Measurements from ENCODE around the gene HEYL.
A peak's percentile ranks its signal among the peaks of the same experiment; 100 is the strongest.

Gene HEYL

DNA sequence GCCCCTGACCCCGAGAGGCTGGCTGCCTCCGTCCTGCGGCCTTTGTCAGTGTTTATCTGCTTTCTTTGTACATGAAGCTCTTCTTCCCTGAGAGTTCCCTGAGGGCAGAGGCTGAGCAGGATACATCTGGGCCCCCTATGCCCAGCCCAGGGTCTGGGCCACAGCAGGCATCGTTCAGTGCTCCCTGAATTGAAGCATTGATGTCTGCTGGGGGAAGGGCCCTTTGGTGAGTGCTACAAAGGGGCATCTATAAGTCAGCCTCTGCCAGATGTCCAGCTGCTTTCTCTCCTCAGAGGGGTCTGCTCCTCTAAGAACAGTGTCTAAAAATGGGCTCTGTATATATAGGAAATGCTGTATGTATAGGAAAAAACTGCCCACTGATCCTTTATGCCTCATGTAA lies 2.1 kb downstream of the HEYL start:
- Mint-ChIP-seq H3K4me3 (no peak overlapping the region), H3K27me3 (peaks cover 35% of the 10 kb centered on the region), H3K27ac (no peak overlapping the region), H3K36me3 (ENCODE audit: low read depth) (no peaks in the 10 kb centered on the region), H3K4me1 (peaks cover 5% of the 10 kb centered on the region), H3K9me3 (no peaks in the 10 kb centered on the region)
- no peak for ATAC-seq
- no peak for DNase-seq

DNA sequence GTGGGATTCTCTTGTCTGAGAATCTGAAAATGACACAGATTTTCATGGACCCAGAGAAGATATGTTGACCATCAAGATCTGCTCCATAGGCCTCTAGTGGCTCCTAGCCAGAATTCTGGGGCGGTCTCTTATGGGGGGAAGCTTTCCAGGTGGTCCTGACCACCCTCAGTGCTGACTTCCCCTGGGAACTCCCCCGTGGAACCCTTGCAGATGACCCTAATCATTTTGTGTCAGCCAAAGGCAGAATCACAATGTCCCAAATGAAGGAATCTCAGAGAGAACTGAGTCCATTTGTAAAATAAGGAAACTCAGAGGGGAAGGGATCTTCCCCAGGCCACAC lies 3.6 kb downstream of the HEYL start:
- H3K4me3 Mint-ChIP-seq, result no peak overlapping the region
- H3K27me3 Mint-ChIP-seq, result peaks cover 35% of the 10 kb centered on the region
- H3K27ac Mint-ChIP-seq, result no peak overlapping the region
- DNase-seq, result no peak
- H3K4me1 Mint-ChIP-seq, result peaks cover 17% of the 10 kb centered on the region
- no peak for ATAC-seq
- H3K36me3 Mint-ChIP-seq (ENCODE audit: low read depth), result no peaks in the 10 kb centered on the region
- H3K9me3 Mint-ChIP-seq, result no peaks in the 10 kb centered on the region

DNA sequence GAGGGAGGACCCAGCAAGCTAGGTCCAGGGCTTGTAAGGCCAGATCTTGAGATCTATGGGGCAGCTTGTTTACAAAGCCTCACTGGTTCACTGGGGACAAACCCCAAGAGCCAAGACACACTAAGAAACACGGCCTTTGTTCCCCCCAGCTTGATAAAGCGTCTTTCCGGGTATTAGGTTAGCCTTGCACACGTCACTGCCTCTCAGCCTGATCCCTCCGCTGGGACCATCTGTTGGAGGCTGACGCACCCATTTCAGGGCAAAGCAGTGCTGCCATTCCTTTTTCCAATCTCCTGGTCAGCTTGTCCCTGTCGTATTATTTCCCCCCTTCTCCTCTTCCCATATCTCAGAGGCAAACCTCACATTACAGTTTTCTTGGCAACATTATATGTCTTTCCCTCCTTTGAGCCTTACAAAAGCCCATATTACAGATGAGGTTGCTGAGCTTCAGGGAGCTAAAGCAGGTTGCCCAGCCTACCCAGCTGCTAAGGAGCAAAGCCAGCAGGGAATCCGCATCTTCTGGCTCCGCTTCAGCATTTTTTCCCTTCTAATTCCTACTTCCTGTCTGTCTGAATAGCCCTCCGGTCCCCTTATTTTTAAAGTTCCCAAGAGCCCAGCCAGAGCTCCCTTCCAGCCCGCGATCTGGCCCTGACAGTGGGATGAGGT lies 4.1 kb downstream of the HEYL start:
- no peaks in the 10 kb centered on the region for H3K9me3 Mint-ChIP-seq
- no peak overlapping the region for H3K4me3 Mint-ChIP-seq
- ATAC-seq, result no peak
- H3K27ac Mint-ChIP-seq, result no peak overlapping the region
- H3K27me3 Mint-ChIP-seq, result peaks cover 35% of the 10 kb centered on the region
- H3K36me3 Mint-ChIP-seq (ENCODE audit: low read depth), result no peaks in the 10 kb centered on the region
- H3K4me1 Mint-ChIP-seq, result peaks cover 17% of the 10 kb centered on the region
- DNase-seq, result no peak

DNA sequence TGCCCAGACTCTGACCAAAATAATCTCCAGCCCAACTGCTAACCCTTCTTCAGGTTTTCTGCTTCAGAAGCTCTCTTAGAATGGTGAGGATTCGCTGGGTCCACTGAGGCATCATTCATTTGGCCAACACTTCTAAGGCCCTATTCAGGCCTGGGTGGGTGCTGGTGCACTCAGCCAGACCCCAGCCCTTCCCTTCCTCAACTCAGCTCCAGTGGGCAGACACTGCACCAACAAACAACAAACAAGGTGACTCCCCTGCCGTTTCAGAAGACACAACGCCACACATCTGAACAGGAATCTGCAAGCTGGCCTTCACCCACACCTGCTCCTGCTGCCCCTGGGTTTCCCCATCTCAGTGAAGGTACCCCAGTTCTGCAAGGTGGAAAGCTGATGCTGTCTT lies 6.0 kb downstream of the HEYL start:
- Mint-ChIP-seq H3K9me3 (no peaks in the 10 kb centered on the region), H3K27me3 (peaks cover 26% of the 10 kb centered on the region), H3K4me1 (peaks cover 12% of the 10 kb centered on the region), H3K36me3 (ENCODE audit: low read depth) (no peaks in the 10 kb centered on the region), H3K27ac (no peak overlapping the region), H3K4me3 (no peak overlapping the region)
- DNase-seq, result no peak
- no peak for ATAC-seq

DNA sequence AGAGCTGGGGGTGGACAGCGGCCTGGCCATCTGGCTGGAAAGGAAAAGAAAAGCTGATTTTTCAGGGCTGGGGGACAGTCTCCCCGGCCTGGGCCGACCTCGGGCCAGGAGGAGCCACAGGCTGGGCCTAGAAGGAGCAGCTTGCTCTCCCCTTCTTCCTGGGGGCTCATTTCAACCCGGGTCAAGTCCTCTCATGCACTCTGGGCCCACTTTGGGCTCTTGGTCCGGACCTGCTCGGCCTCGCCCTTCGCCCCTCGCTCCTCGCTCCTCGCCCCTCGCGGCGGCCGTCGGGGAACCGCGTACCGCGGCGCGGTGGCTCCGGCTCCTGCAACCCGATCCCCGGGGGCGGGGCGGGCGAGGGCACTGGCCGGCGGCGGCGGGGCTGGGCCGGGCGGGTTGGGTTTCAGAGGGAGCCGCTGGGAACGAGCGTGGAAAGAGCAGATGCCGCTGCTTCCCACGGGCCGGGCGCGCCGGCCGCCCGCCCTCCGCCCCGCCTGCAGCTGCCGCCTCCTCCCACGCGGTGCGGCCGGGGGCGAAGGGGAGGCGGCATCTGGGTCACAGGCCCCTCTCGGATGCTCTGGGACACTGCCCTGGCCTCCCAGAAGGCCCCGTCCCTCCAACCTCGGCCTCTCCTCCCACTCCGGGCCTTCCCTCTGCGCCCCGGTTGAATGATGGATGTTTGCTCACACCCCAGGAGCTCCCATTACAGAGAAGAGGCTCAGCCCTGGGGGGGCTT lies 6.6 kb downstream of the HEYL start:
- Mint-ChIP-seq H3K4me3 (no peak overlapping the region), H3K9me3 (no peaks in the 10 kb centered on the region), H3K27ac (no peak overlapping the region), H3K27me3 (peaks cover 20% of the 10 kb centered on the region), H3K4me1 (peaks cover 12% of the 10 kb centered on the region), H3K36me3 (ENCODE audit: low read depth) (no peaks in the 10 kb centered on the region)
- no peak for DNase-seq
- ATAC-seq, result no peak

DNA sequence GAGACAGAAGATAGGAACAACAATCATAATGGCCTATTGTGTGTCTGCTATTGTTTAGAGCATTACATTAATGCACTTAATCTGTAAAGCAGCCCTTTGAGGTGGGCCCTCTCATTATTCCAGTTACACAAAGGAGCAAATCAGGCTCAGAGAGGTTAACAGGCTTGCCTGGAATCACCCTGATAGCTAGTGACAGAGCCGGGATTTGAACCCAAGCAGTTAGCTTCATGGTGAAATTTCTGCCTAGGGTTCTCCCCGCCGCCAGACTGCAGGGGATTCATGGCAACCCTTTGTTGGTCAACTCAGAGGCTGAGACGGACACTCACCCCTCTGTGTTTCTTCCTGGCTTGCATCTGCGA lies 7.1 kb downstream of the HEYL start:
- no peak for DNase-seq
- Mint-ChIP-seq H3K4me3 (no peak overlapping the region), H3K27ac (no peak overlapping the region), H3K36me3 (ENCODE audit: low read depth) (no peaks in the 10 kb centered on the region), H3K4me1 (peaks cover 12% of the 10 kb centered on the region), H3K9me3 (no peaks in the 10 kb centered on the region), H3K27me3 (peaks cover 16% of the 10 kb centered on the region)
- no peak for ATAC-seq

DNA sequence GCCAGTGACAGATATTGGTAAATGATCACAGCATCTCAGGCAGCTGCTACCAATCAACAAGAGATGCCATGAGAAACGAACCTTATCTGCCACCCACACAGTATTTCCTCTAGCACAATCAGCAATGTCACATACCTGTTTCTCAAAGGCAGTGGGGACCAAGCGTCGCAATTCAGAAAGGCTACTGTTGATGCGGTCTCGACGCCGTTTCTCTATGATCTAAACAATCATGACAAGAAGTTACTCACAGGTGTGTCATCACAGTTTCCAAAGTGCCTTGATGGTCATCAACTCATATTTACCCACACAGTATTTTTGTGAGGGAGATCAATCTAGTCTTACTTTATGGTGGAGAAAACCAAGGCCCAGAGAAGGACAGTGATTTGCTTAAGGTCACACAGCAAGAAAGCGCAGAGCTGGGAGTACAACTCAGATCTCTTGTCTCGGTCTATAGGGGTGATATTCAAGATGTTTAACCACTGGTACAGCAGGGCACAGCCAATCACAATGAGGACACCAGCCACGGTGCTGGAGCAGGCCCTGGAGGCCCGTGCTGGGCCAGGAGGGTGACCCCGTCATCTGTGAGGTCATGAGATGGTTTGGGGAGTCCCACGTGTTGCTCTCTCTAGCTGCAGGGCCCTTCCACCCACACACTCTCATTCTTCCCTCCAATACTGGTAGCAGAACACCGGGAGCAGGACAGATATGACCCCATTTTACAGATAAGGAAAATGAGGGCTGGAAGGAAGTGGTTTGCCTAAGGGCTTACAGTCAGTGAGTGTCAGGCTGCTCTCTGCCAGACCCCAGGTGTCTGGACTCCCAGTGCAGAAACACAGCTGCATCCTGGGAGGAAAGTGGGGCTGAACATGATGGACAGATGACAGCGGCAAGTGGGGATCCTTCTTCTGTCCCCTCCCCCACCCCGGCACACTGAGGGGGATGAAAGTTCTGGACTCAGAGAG lies 7.8 kb downstream of the HEYL start:
- Mint-ChIP-seq H3K27ac (no peak overlapping the region), H3K27me3 (peaks cover 13% of the 10 kb centered on the region), H3K9me3 (no peaks in the 10 kb centered on the region), H3K4me1 (peaks cover 12% of the 10 kb centered on the region), H3K36me3 (ENCODE audit: low read depth) (no peaks in the 10 kb centered on the region), H3K4me3 (no peak overlapping the region)
- peak; percentile 67 for ATAC-seq
- DNase-seq, result no peak

DNA sequence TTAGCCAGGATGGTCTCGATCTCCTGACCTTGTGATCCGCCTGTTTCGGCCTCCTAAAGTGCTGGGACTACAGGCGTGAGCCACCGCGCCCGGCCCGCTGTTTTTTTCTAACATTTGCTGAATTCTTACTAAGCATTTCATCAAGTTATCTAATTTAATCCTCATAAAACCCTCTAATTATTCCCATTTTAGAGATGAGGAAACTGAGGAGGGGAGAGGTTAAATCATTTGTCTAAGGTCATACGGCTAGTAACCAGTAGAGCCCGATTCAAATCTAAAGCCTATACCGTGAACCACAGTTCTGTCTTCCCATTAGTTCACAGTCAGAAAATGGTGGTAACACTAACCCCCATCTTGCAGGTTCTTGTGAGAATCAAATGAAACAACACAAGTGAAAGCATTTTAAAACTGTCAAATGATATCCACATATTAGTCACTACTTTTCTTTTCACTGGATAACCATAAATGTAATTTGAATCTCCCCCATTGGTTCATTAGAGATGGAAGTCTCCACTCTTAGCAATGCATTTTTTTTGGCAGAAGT lies 10.6 kb downstream of the HEYL start:
- H3K4me1 Mint-ChIP-seq, result peaks cover 12% of the 10 kb centered on the region

DNA sequence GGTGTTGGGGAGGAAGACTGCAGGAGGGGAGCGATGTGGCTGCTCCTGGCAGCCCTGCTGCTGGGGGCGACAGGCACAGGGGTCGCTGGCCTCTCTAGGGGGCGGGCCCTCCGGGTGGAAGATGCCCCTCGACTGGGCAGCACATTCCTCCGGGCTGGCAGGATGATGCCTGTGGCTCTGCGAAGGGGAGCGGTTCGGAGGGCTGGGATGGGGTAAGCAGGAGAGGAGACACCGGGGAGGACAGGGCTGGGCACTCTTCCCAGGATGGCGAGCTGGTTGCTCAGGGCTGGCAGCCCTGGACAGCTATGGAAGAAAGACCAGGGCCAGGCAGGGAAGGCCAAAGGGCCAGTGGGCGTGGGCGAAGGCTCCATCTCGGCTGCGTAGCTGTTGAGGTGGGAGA lies 12.8 kb downstream of the HEYL start:
- H3K27me3 Mint-ChIP-seq, result peaks cover 10% of the 10 kb centered on the region
- H3K9me3 Mint-ChIP-seq, result no peaks in the 10 kb centered on the region
- H3K4me1 Mint-ChIP-seq, result peaks cover 7% of the 10 kb centered on the region
- DNase-seq (no peak), ATAC-seq (no peak)
- no peak overlapping the region for H3K4me3 Mint-ChIP-seq
- no peaks in the 10 kb centered on the region for H3K36me3 Mint-ChIP-seq (ENCODE audit: low read depth)
- no peak overlapping the region for H3K27ac Mint-ChIP-seq

More for the DNA sequence above, 10.6 kb downstream of the HEYL start:
- DNase-seq (no peak), ATAC-seq (no peak)
- no peak overlapping the region for H3K27ac Mint-ChIP-seq
- no peak overlapping the region for H3K4me3 Mint-ChIP-seq
- no peaks in the 10 kb centered on the region for H3K9me3 Mint-ChIP-seq
- no peaks in the 10 kb centered on the region for H3K36me3 Mint-ChIP-seq (ENCODE audit: low read depth)
- peaks cover 9% of the 10 kb centered on the region for H3K27me3 Mint-ChIP-seq

DNA sequence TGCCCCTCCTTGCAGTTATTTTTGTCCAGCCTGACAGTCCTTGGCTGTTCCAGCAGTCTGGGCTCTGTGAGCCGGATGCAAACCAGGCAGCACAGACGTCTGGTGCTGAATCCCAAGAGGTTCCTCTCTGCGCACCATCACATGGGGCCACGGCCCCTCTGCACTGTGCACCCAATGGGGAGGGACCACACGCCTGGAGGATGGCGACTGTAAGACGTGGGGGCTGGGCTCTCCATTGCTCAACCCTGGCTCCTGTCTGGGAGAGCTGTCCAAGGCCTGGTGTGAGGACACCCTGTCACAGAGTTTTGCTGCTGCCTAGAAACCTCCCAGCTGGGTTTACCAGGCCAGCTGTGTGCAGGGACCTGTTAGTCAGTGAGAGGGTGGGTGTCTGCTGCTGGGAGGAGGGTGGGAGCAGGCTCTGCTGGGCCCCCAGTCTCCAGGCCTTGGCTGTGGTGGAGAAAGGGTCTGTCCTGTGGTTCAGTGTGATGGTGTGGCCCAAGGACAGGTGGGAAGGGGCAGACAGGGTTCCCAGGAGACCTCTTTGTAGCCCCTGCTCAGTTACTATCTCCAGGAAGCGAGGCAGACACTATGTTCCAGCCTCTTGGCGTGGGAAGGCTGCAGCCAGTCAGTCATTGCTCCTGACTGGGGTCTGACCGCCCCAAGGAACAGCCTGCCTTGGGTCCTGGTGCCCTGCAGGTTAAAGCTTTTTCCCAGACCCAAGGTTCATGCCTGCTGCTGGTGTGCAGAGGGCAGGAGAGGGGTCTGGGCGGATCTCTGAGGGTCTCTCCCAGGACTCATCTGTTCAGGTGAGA lies 13.8 kb downstream of the HEYL start:
- no peak overlapping the region for H3K4me3 Mint-ChIP-seq
- H3K27ac Mint-ChIP-seq, result no peak overlapping the region
- H3K4me1 Mint-ChIP-seq, result no peaks in the 10 kb centered on the region
- DNase-seq, result no peak
- peak; percentile 22 for ATAC-seq
- H3K27me3 Mint-ChIP-seq, result peaks cover 10% of the 10 kb centered on the region
- H3K36me3 Mint-ChIP-seq (ENCODE audit: low read depth), result no peaks in the 10 kb centered on the region
- H3K9me3 Mint-ChIP-seq, result no peaks in the 10 kb centered on the region

DNA sequence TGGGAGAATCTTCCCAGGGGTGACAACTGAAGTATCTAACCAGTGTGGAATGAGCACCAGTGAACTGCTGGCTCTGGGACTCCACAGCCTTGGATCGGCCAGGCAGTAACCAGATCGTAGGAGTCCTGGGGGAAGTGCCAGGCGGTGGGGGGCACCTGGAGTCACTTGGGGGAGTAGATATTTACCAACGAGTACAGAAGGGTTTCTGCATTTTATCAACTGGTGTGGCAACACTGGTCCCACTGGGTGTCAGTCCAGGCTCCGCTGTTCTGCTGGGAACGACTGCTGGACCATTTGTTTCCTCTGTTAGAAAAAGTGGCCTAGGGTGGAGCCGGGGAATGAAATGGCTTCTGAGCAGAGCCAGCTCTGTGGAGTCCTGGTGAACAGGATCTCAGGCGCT lies 14.4 kb downstream of the HEYL start:
- ATAC-seq, result no peak
- Mint-ChIP-seq H3K27me3 (peaks cover 10% of the 10 kb centered on the region), H3K27ac (no peak overlapping the region), H3K36me3 (ENCODE audit: low read depth) (no peaks in the 10 kb centered on the region), H3K9me3 (no peaks in the 10 kb centered on the region), H3K4me1 (no peaks in the 10 kb centered on the region), H3K4me3 (no peak overlapping the region)
- no peak for DNase-seq

DNA sequence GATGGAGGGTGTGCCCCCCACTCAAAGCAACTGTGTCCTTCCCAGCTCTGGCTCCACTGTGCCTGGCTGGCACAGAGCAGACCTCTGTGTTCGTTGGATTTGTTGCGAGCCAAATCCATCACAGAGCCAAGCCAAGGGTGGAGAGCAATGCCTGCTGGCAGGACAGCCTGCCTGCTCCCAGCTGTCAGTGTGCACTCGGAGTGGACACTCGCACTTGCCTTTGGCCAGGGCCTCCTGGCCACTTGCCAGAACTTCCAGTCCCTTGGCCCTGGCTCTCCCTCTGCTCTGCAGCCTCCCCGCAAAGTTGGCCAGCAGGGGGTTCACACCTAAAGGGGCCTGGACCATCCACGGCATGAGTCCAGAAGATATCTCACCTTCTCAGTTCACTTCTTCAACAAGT lies 16.4 kb downstream of the HEYL start:
- no peak overlapping the region for H3K4me3 Mint-ChIP-seq
- no peaks in the 10 kb centered on the region for H3K9me3 Mint-ChIP-seq
- H3K4me1 Mint-ChIP-seq, result no peaks in the 10 kb centered on the region
- peaks cover 12% of the 10 kb centered on the region for H3K27me3 Mint-ChIP-seq
- DNase-seq, result no peak
- no peak for ATAC-seq
- no peak overlapping the region for H3K27ac Mint-ChIP-seq
- no peaks in the 10 kb centered on the region for H3K36me3 Mint-ChIP-seq (ENCODE audit: low read depth)

DNA sequence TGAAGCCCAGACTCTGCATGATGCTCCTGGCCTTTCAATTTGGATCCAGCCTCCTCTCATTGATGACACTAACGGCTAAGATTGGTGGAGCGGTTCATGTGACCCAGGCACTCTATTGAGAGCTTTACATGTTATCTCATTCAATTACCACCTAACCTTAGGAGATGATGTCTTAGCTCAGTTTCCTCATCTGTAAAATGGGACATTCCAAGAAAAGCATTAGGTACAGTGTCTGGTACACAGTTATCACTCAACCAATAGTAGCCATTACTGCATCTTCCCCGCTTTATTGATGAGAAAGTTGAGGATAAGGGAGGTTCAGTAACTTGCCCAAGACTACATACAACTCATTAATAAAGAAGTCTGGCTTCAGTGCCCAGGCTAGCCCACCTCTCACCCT lies 17.0 kb downstream of the HEYL start:
- ATAC-seq (no peak), DNase-seq (no peak)
- Mint-ChIP-seq H3K9me3 (no peaks in the 10 kb centered on the region), H3K27me3 (peaks cover 13% of the 10 kb centered on the region), H3K27ac (no peak overlapping the region), H3K36me3 (ENCODE audit: low read depth) (no peaks in the 10 kb centered on the region), H3K4me1 (no peaks in the 10 kb centered on the region), H3K4me3 (no peak overlapping the region)

DNA sequence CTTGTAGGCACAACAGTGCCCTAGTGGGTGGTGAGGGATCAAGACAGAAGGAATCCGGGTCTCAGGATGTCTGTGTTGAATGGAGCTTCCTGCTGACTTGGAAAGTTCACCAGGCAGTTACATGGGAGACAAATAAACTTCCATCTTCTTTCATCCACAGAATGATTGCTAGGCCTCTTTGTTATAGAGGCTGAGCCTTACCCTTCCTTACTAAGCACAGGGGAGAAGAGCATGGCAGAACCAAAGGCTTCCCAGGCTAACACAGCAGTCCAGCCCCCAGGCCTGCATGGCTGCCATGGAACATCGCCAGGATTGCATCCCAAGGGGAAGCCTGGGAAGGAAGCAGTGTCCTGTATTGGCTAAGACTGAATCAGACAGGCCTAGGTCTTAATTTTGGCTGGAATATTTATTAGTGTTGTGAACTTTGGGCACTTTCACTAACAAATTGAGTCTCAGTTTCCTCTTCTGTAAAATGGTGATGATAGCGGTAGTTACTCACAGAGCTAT lies 18.7 kb downstream of the HEYL start:
- DNase-seq (no peak), ATAC-seq (no peak)
- Mint-ChIP-seq H3K4me3 (no peak overlapping the region), H3K36me3 (ENCODE audit: low read depth) (no peaks in the 10 kb centered on the region), H3K27me3 (peaks cover 14% of the 10 kb centered on the region), H3K4me1 (no peaks in the 10 kb centered on the region), H3K9me3 (no peaks in the 10 kb centered on the region), H3K27ac (no peak overlapping the region)

Measured in activated naive CD8-positive, alpha-beta T cell treated with anti-CD3 and anti-CD28 coated beads, Interleukin-2, amount 50 U/mL, for 24 hours (primary cell).